Fibroblast of lung (primary cell): ENCODE results near the gene ARID3A. TPM values are rescaled to one million over a fixed set of nuclear protein-coding genes. Genes with fewer than 3 reads are reported as not detected.

Experiments
- DNase-seq, 2 donors: peaks; one replicate each; pipeline versions ENCODE4 v3.0.0 to v3.0.0-alpha.2; 2010; ENCODE audit warnings: low read depth in 2 of 2
- H2AFZ ChIP-seq: 2 replicates; pipeline ENCODE4 v1.5.1; 2012; ENCODE audit warnings: low read length, control low read depth, inconsistent platforms
- H3K27ac ChIP-seq: 2 replicates; pipeline ENCODE4 v1.5.1; 2011; ENCODE audit warnings: low read length, control low read depth; ENCODE audit not compliant: insufficient read depth
- H3K27me3 ChIP-seq: 2 replicates; pipeline ENCODE4 v1.5.1; 2011; ENCODE audit warnings: mild to moderate bottlenecking, low read length; ENCODE audit not compliant: control insufficient read depth, insufficient read depth
- H3K36me3 ChIP-seq: 2 replicates; pipeline ENCODE4 v1.5.1; 2011; ENCODE audit warnings: low read length; ENCODE audit not compliant: control insufficient read depth, insufficient read depth
- H3K4me1 ChIP-seq: 2 replicates; pipeline ENCODE4 v1.5.1; 2011; ENCODE audit warnings: low read length; ENCODE audit not compliant: control insufficient read depth, insufficient read depth; ENCODE audit errors: extremely low read depth
- H3K4me2 ChIP-seq: 2 replicates; pipeline ENCODE4 v1.5.1; 2011; ENCODE audit warnings: low read length, control low read depth; ENCODE audit not compliant: insufficient read depth; ENCODE audit errors: extremely low read depth
- H3K4me3 ChIP-seq, 4 experiments: fragments of 200-600 bp in 1 of 4; sonication (generic) in 1 of 4; replicated peaks in 1 of 4; 2 replicates each; pipeline ENCODE4 v1.5.1; 2011 to 2016; ENCODE audit warnings: low read length in 4 of 4, low read depth in 3 of 4, mild to moderate bottlenecking in 3 of 4, control low read depth in 2 of 4, inconsistent platforms in 1 of 4, mixed read lengths in 1 of 4; ENCODE audit not compliant: insufficient read depth in 1 of 4; ENCODE audit errors: control extremely low read depth in 1 of 4
- H3K79me2 ChIP-seq: 2 replicates; pipeline ENCODE4 v1.5.1; 2012; ENCODE audit warnings: mild to moderate bottlenecking, low read length, inconsistent platforms; ENCODE audit not compliant: control insufficient read depth, insufficient read depth
- H3K9ac ChIP-seq: 2 replicates; pipeline ENCODE4 v1.5.1; 2011; ENCODE audit warnings: mild to moderate bottlenecking, low read length, control low read depth; ENCODE audit not compliant: insufficient read depth
- H3K9me3 ChIP-seq: 2 replicates; pipeline ENCODE4 v1.5.1; 2012; ENCODE audit warnings: low read depth, low read length; ENCODE audit not compliant: control insufficient read depth, insufficient read depth
- H4K20me1 ChIP-seq: 2 replicates; pipeline ENCODE4 v1.5.1; 2011; ENCODE audit warnings: low read length; ENCODE audit not compliant: control insufficient read depth, insufficient read depth; ENCODE audit errors: extremely low read depth
- CTCF ChIP-seq, 2 donors: IDR thresholded peaks in 1 of 2; conservative IDR thresholded peaks in 1 of 2; 1 replicate in 1 of 2; 2 replicates in 1 of 2; pipeline ENCODE4 v1.5.1; 2011 to 2012; ENCODE audit warnings: low read length in 2 of 2, control low read depth in 1 of 2, inconsistent platforms in 1 of 2, low read depth in 1 of 2, mild to moderate bottlenecking in 1 of 2
- EZH2 ChIP-seq: IDR thresholded peaks from 2 replicates; pipeline ENCODE4 v1.5.1; 2012; ENCODE audit warnings: low read length, control low read depth, mild to moderate bottlenecking; ENCODE audit errors: missing control alignments
- polyA plus RNA-seq, 2 donors: library from polyadenylated mRNA; depleted of rRNA in 1 of 2; stranded (reverse) in 1 of 2; unstranded in 1 of 2; fragments of >200 nt; gene quantifications; 2 replicates each; pipeline ENCODE4 v1.2.1, GENCODE V29; 2011 to 2012; ENCODE audit warnings: missing spikeins in 1 of 2
- total RNA-seq: library from RNA; depleted of rRNA; stranded (reverse); fragments of >200 nt; gene quantifications from 2 replicates; pipeline ENCODE4 v1.2.1, GENCODE V29; 2014

The ARID3A gene
- total and polyA plus RNA-seq, 2 donors (not counting 1 experiment from before 2014, with no cell fraction given): 6.4 to 14.9 TPM

GRCh38 chr19:903266-903797 is 22.5 kb upstream of the ARID3A start:
- Histone ChIP-seq H3K27me3 (no peaks in the 10 kb centered on the region), H3K9me3 (no peaks in the 10 kb centered on the region), H3K4me2 (no peak overlapping the region), H3K36me3 (peaks cover 10% of the 10 kb centered on the region), H3K4me3 (no peak overlapping the region), H3K4me1 (no peaks in the 10 kb centered on the region), H3K79me2 (peaks cover 2% of the 10 kb centered on the region), H3K9ac (no peak overlapping the region), H4K20me1 (no peaks in the 10 kb centered on the region), H3K27ac (no peak overlapping the region), H2AFZ (no peak overlapping the region)
- peak; percentile 35 to 74 for DNase-seq
- TF ChIP-seq EZH2: no peak
- TF ChIP-seq CTCF (conservative IDR thresholded peaks at IDR 0.05 in 1 of 2, IDR thresholded peaks at IDR 0.05 in 1 of 2; ENCODE audit: low read depth in 1 of 2, low read length in 2 of 2): no peak

GRCh38 chr19:904545-904944 is 21.3 kb upstream of the ARID3A start:
- Histone ChIP-seq H3K4me3 (no peak overlapping the region), H3K4me1 (peaks cover 3% of the 10 kb centered on the region), H3K4me2 (no peak overlapping the region), H3K36me3 (peaks cover 10% of the 10 kb centered on the region), H3K9ac (no peak overlapping the region), H3K9me3 (no peaks in the 10 kb centered on the region), H3K27me3 (no peaks in the 10 kb centered on the region), H3K79me2 (peaks cover 5% of the 10 kb centered on the region), H4K20me1 (no peaks in the 10 kb centered on the region), H3K27ac (no peak overlapping the region), H2AFZ (no peak overlapping the region)
- no peak for DNase-seq
- TF ChIP-seq CTCF (conservative IDR thresholded peaks at IDR 0.05 in 1 of 2, IDR thresholded peaks at IDR 0.05 in 1 of 2; ENCODE audit: low read depth in 1 of 2, low read length in 2 of 2) (no peak), EZH2 (no peak)

- no peaks in the 10 kb centered on the region for H3K27me3 ChIP-seq
- no peak overlapping the region for H3K9ac ChIP-seq
- DNase-seq: no peak
- peaks cover 3% of the 10 kb centered on the region for H3K36me3 ChIP-seq
- H3K79me2 ChIP-seq: peaks cover 8% of the 10 kb centered on the region
- no peaks in the 10 kb centered on the region for H3K9me3 ChIP-seq
- H2AFZ ChIP-seq: no peak overlapping the region
- H3K4me1 ChIP-seq: peaks cover 3% of the 10 kb centered on the region
- H3K4me3 ChIP-seq: no peak overlapping the region
- no peak overlapping the region for H3K27ac ChIP-seq
- no peaks in the 10 kb centered on the region for H4K20me1 ChIP-seq
- TF ChIP-seq EZH2: no peak
- TF ChIP-seq CTCF (conservative IDR thresholded peaks at IDR 0.05 in 1 of 2, IDR thresholded peaks at IDR 0.05 in 1 of 2; ENCODE audit: low read depth in 1 of 2, low read length in 2 of 2): no peak
- no peak overlapping the region for H3K4me2 ChIP-seq
These were observed 19.4 kb upstream of the ARID3A start for GRCh38 chr19:906480-906879.
